ENCODE measurements around the gene ANOS1.

ANOS1 gene

GRCh38 chrX:8711401-8711800 lies 20.5 kb downstream of the ANOS1 start:
- no peak for DNase-seq

DNA sequence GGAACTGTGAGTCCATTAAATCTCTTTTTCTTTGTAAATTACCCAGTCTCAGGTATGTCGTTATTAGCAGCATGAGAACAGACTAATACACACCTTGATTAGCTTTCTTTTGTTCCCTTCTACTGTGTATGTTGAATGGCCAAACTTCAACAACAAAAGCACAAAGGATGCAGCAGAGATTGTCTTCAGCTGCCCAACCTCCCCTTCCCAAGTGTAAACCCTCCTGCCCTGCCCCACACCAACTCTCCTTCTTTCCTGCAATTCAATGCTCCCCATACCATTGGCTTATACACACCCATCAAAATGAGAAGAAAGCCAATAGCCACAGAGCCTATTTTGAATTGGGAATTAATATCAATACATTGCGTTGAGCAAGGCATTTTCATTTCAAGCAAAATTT lies 27.8 kb downstream of the ANOS1 start:
- no peak for DNase-seq

- no peak for DNase-seq
Observed at GRCh38 chrX:8692871-8693270, 39.1 kb downstream of the ANOS1 start.

DNA sequence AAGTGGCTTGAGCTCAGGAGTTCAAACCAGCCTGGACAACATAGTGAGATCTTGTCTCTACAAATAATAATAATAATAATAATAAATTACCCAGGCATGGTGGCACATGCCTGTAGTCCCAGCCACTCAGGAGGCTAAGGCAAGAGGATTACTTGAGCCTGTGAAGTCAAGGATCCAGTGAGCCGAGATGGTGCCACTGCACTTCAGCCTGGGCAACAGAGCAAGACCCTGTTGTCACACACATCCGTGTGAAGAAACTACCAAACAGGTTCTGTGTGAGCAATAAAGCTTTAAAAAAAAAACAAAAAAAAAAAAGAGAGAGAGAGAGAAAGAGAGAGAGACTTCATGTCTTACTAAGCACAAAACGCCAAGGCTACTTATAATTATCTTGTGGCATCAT lies 42.5 kb downstream of the ANOS1 start:
- DNase-seq: no peak

- no peak for DNase-seq
Observed at GRCh38 chrX:8688776-8689175, 43.2 kb downstream of the ANOS1 start.

- no peak for DNase-seq
Observed at GRCh38 chrX:8684201-8684965, 47.6 kb downstream of the ANOS1 start.

- no peak for DNase-seq
Observed at GRCh38 chrX:8683687-8684086, 48.2 kb downstream of the ANOS1 start.

DNA sequence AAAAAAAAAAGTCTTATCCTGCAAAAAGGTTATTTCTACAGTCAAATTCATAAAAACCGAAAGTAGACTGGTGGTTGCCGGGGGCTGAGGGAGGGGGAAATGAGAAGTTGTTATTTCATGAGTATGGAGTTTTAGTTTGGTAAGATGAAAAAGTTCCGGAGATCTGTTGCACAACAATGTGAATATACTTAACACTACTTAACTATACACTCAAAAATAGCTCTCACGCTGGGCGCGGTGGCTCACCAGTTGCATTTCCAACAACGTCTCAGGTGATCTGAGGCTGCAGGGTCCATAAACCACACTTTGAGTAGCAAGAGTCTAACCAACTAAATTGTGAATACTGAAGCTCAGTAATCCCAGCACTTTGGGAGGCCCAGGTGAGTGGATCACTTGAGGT lies 52.4 kb downstream of the ANOS1 start:
- DNase-seq: no peak

GRCh38 chrX:8675006-8675630 lies 56.8 kb downstream of the ANOS1 start:
- no peak for DNase-seq

GRCh38 chrX:8673201-8673600 lies 58.7 kb downstream of the ANOS1 start:
- no peak for DNase-seq

DNA sequence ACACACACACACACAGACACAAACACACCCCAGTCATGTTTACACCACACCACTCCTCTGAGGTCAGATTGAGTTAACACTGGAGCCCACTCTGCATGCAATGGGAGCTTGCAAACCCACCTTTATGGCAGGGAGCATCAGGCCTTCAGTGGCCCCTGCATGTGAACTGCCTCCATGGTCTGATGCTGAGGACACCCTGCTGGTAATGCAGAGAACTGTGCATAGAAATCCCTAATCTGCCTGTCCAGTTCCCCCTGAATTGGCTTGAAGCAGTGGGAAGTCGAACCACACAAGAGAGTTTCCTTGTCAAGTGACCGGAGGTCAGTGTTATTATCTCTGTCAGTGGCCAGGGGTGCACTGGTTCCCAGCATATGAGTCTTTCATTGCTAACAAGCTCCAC lies 59.8 kb downstream of the ANOS1 start:
- no peak for DNase-seq

- DNase-seq: no peak
Observed at GRCh38 chrX:8668813-8669212, 63.1 kb downstream of the ANOS1 start.

DNA sequence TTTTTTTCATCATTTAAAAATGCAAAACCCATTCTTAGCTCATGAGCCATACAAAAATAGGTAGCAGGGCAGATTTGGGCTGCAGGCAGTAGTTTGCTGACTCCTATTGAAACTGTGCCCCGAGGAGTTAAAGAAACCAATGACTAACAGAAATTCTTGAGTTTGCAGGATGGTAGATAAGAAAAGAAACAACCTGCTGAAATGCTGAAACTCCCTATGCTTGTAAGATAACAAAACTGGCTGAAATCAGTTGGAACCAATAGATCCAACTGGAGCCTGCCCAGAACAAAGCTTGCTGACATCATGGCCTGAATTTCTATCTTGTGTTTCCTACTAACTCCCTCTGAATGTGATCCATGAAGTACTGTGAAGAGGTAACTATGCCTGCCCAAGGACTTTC lies 68.6 kb downstream of the ANOS1 start:
- no peak for DNase-seq

GRCh38 chrX:8657883-8658282 lies 74.1 kb downstream of the ANOS1 start:
- DNase-seq: no peak

GRCh38 chrX:8653956-8654355 lies 78.0 kb downstream of the ANOS1 start:
- no peak for DNase-seq

DNA sequence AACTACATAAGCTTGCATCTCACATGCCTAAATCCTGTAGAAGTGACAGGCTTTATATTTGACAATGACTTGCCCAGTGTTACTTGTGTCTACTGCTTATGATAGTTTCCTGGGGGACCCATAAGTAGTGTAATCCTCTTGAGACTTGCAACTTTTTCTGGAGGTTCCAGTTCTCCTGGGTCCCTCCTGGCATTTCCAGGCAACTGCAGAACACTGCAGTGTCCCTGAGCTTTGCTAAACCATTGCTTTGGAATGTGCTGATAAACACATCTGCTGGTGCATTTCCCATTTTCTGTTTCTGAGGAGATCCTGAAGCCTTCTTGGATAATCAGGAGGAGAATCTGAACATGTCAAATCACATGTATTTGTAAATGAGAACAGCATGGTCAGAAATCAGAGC lies 82.0 kb downstream of the ANOS1 start:
- DNase-seq: no peak

GRCh38 chrX:8647176-8647575 lies 84.8 kb downstream of the ANOS1 start:
- DNase-seq: no peak

DNA sequence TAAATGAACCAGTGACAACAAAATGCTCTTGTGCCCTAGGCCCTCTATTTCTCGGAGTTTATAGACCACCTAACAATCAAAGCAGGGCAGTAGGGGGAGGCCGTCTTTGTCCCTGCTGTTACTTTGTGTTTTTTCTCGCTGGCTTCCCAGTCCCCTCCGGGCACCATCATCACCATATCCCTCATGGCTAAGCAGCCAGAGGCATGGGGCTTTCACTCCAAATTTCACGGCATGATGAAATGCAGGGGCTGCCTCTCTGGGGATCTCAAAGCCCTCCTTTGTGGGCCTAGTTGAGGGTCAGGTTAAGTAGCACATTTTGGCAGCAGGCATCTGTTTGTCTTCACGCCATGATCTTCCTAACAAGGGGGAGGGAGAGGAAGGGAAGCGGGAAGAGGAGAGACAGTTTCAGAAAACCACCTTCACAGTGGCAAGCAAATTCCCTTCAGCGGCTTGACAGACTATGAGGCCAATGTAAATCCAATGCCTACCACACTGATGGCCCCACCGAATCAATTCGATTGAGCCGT lies 91.9 kb downstream of the ANOS1 start:
- DNase-seq: no peak

DNA sequence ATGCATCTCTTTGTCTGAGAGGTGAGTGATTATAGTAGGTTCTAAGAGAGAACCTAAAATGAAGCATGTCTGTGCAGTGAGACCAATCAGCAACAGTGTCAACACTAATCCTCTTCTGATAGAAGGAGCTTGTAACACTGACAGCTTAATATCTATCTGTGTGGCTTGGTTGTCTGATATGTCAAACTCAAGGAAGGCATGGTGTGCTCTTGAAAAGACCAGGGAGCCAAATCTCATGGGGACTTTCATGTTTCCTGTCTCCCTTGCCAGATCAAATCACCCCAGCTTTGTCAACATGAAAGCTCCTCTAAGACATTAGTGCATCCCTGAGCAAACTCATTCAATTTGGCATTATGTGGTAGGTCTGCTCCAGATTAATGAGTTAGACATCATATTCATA lies 95.4 kb downstream of the ANOS1 start:
- DNase-seq: no peak

DNA sequence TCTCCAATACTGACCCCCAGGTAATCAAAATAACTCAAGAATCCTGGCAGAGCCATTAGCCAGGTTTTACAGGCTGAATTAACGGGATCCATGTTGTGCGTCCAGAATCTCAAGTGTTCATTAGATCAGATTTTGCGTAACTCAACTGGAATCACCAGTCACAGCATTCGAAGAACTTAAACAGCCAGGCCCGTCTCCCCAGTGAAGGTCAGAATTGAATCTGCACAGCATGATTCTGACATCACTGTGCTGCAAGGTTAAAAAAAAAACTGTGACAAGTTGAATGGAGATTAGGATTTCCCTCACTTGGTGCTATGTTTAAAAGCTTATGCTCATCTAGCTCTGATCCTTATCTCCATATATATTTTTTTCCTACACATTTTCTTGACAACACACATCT lies 96.1 kb downstream of the ANOS1 start:
- no peak for DNase-seq

GRCh38 chrX:8632924-8633323 lies 99.0 kb downstream of the ANOS1 start:
- no peak for DNase-seq

GRCh38 chrX:8629871-8630270 lies 102.1 kb downstream of the ANOS1 start:
- DNase-seq: no peak

DNA sequence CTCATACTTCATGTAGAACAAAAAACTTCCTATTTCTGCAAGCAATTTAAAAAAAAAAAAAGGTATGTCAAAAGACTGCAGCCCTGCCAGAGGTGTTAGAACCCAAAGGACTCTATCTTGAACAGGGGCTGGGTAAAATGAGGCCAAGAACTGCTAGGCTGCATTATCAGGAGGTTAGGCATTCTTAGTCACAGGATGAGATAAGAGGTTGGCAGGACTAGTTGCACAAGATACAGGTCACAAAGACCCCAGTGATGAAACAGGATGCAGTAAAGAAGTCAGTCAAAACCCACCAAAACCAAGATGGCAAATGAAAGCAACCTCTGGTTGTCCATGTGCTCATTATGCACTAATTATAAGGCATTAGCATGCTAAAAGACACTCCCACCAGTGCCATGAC lies 104.1 kb downstream of the ANOS1 start:
- no peak for DNase-seq

DNA sequence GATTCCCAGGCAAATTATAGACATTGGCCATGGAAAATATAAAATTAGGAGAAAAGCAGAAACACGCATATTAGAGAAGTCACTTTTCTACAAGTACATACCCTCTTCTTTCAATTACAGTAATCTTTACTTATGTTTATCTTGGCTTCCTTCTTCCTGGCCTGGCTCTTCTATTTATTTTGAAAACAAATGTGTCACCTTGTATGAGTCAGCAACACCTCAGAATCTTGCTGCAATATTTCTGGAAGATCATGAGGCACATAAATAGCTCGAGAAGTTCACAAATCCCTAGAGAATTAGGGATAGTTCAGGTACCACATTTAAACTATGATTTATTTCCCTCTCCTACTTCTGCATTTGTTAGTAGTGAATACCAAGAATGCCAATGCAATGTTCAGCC lies 124.6 kb downstream of the ANOS1 start:
- DNase-seq: no peak

DNA sequence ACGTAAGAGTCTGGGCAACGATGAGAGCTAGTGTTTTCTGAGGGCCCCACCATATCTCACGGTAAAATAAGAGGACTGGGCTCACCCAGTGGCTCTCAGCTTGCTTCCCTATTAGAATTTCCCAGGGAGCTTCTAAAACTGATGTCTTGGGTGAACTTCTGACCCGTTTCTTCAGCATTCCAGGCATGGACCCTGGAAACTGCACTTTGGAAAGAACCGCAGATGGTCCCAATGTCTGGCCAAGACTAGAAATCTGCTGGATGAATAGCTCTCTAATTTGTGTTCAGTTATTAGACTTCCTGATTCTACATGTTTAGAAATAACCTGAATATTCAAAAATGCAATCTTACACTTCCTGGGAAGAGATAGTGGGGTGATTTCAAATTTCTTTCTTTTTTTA lies 127.8 kb downstream of the ANOS1 start:
- DNase-seq: no peak
